GM12878 (cell line): ENCODE results near the gene TPCN1. TPM values are rescaled to one million over a fixed set of nuclear protein-coding genes. Genes with fewer than 3 reads are reported as not detected.

Experiments used
- ATAC-seq: fragments of 200-7000 bp; cut with Tn5 transposase; 3 replicates; pipeline ENCODE4 v1.9.1; 2020; ENCODE audit warnings: mild to moderate bottlenecking, moderate library complexity
- BruUV-seq: library from RNA; stranded (reverse); fragments of 400-500 nt; replicated peaks from 2 replicates; lab custom pipeline; 2021; lab: Mats Ljungman, UMichigan
- CTCF ChIA-PET: fragments of 300-600 bp; sonication (Branson Sonifier 250); formaldehyde crosslinking; extraction: SDS; loops from one replicate; lab custom pipeline; 2021; ENCODE audit warnings: inconsistent platforms; lab: Yijun Ruan, JAX
- POLR2A ChIA-PET: fragments of 350-600 bp; formaldehyde crosslinking; extraction: SDS; loops from one replicate; lab custom pipeline; 2021; ENCODE audit warnings: inconsistent platforms; lab: Charles Lee
- RAD21 ChIA-PET: fragments of 300-600 bp; sonication (Branson Sonifier 250); formaldehyde crosslinking; loops from one replicate; lab custom pipeline; 2023; ENCODE audit warnings: antibody characterized with exemption; ENCODE audit not compliant: unreplicated experiment; lab: Charles Lee
- SMC1A ChIA-PET: fragments of 300-600 bp; sonication (Branson Sonifier 250); formaldehyde crosslinking; loops from one replicate; lab custom pipeline; 2023; ENCODE audit not compliant: unreplicated experiment, uncharacterized antibody; lab: Charles Lee
- DNase-seq: peaks from one replicate; pipeline ENCODE4 v3.0.0-alpha.2; 2011; ENCODE audit warnings: low read depth, low spot score
- FAIRE-seq: peaks from 3 replicates; lab custom pipeline; 2011; peaks lifted over from hg19 to GRCh38; lab: Jason Lieb, UNC
- H2AFZ ChIP-seq: 2 replicates; pipeline ENCODE4 v1.6.0; 2011; ENCODE audit warnings: low read depth, low read length, control low read depth; ENCODE audit not compliant: control insufficient read depth
- H3K27ac ChIP-seq: 2 replicates; pipeline ENCODE4 v1.5.1; 2011; ENCODE audit warnings: control low read depth; ENCODE audit not compliant: control insufficient read depth, insufficient read depth
- H3K27me3 ChIP-seq, 2 experiments: replicated peaks in 1 of 2; 2 replicates each; pipeline versions ENCODE4 v1.6.0 to v1.6.1; 2011; ENCODE audit warnings: low read length in 1 of 2; ENCODE audit not compliant: control insufficient read depth in 2 of 2, insufficient read depth in 2 of 2
- H3K36me3 ChIP-seq, 2 experiments: 2 replicates each; pipeline ENCODE4 v1.5.1; 2011; ENCODE audit warnings: low read length in 1 of 2; ENCODE audit not compliant: control insufficient read depth in 2 of 2, insufficient read depth in 2 of 2
- H3K4me1 ChIP-seq: 2 replicates; pipeline ENCODE4 v1.6.1; 2011; ENCODE audit warnings: mild to moderate bottlenecking, low read length, moderate library complexity, mixed read lengths; ENCODE audit not compliant: control insufficient read depth, insufficient read depth
- H3K4me2 ChIP-seq: 2 replicates; pipeline ENCODE4 v1.6.0; 2011; ENCODE audit warnings: control low read depth; ENCODE audit not compliant: control insufficient read depth, insufficient read depth
- H3K4me3 ChIP-seq: fragments of 200-600 bp; sonication (generic); 2 replicates; pipeline ENCODE4 v1.5.1; 2016
- H3K79me2 ChIP-seq: 2 replicates; pipeline ENCODE4 v1.6.0; 2011; ENCODE audit warnings: low read length; ENCODE audit not compliant: control insufficient read depth, insufficient read depth
- H3K9ac ChIP-seq: 2 replicates; pipeline ENCODE4 v1.8.0; 2011; ENCODE audit warnings: low read length, control low read depth, mixed read lengths; ENCODE audit not compliant: control insufficient read depth, insufficient read depth
- H3K9me3 ChIP-seq: replicated peaks from 3 replicates; pipeline ENCODE4 v1.5.1; 2011; ENCODE audit warnings: mild to moderate bottlenecking, low read length; ENCODE audit not compliant: control insufficient read depth, insufficient read depth
- H4K20me1 ChIP-seq: 2 replicates; pipeline ENCODE4 v1.6.0; 2011; ENCODE audit not compliant: control insufficient read depth, insufficient read depth
- BMI1 ChIP-seq: fragments of 450-650 bp; IDR thresholded peaks from 2 replicates; pipeline ENCODE4 v1.6.1; 2016; ENCODE audit warnings: mild to moderate bottlenecking, moderate library complexity, borderline replicate concordance
- CHD2 ChIP-seq: IDR thresholded peaks from 2 replicates; pipeline ENCODE4 v1.6.1; 2011; ENCODE audit warnings: low read depth, low read length, improper control_type of control experiment, borderline replicate concordance
- CHD4 ChIP-seq: fragments of 200-600 bp; sonication (generic); IDR thresholded peaks from 2 replicates; pipeline ENCODE4 v1.6.1; 2016; ENCODE audit warnings: mild to moderate bottlenecking
- FOXM1 ChIP-seq: IDR thresholded peaks from 2 replicates; pipeline ENCODE4 v1.6.1; 2012; ENCODE audit warnings: low read depth, mild to moderate bottlenecking, inconsistent platforms, low read length, moderate library complexity
- JUND ChIP-seq: IDR thresholded peaks from 2 replicates; pipeline ENCODE4 v1.6.1; 2012; ENCODE audit warnings: low read depth, mild to moderate bottlenecking, low read length, improper control_type of control experiment, moderate library complexity
- KAT2A ChIP-seq: conservative IDR thresholded peaks from 2 replicates; pipeline ENCODE4 v1.6.1; 2011; ENCODE audit warnings: low read depth, low read length; ENCODE audit not compliant: control insufficient read depth
- NR2F1 ChIP-seq: fragments of 450-650 bp; conservative IDR thresholded peaks from 2 replicates; pipeline ENCODE4 v1.6.1; 2017; ENCODE audit warnings: mild to moderate bottlenecking
- NRF1 ChIP-seq: conservative IDR thresholded peaks from 2 replicates; pipeline ENCODE4 v1.6.1; 2011; ENCODE audit warnings: mild to moderate bottlenecking, low read depth, low read length, improper control_type of control experiment
- SP1 ChIP-seq: IDR thresholded peaks from one replicate; pipeline ENCODE4 v1.6.1; 2011; ENCODE audit warnings: low read depth, low read length
- TARDBP ChIP-seq: IDR thresholded peaks from 2 replicates; pipeline ENCODE4 v1.6.1; 2016; ENCODE audit warnings: borderline replicate concordance
- ZNF24 ChIP-seq: fragments of 450-650 bp; IDR thresholded peaks from 2 replicates; pipeline ENCODE4 v1.6.1; 2017; ENCODE audit warnings: antibody characterized with exemption, mild to moderate bottlenecking
- WGBS: methylation state at CpG from one replicate; pipeline ENCODE4 v1.1.6; 2016; ENCODE audit warnings: low lambda C conversion rate; ENCODE audit not compliant: insufficient replicate concordance, insufficient coverage; ENCODE audit errors: missing lambda C conversion rate; 5-methylcytosine and 5-hydroxymethylcytosine counted together
- in situ Hi-C: fragments of 300-500 bp; cut with MboI; formaldehyde crosslinking; loops from 9 replicates; pipeline ENCODE4 v1.14.3; 2018; ENCODE audit warnings: mixed read lengths
- intact Hi-C: fragments of 100-400 bp; cut with micrococcal nuclease; formaldehyde crosslinking; loops from one replicate; pipeline ENCODE4 v1.14.2; 2022; ENCODE audit not compliant: unreplicated experiment
- polyA plus RNA-seq, 11 experiments: library from polyadenylated mRNA; depleted of rRNA in 4 of 11; unstranded in 6 of 11; stranded (reverse) in 5 of 11; fragments of >200 nt; fragmentation: Nextera tagmentation in 4 of 11; fragmentation: Illumina TruSeq in 1 of 11; extraction: Ambion mirVana in 4 of 11; extraction: Trizol in 1 of 11; gene quantifications; 1 replicate in 1 of 11; 2 replicates in 10 of 11; pipeline versions ENCODE4 v1.2.1 to v1.2.3, GENCODE V29; 2011 to 2016; ENCODE audit warnings: inconsistent platforms in 2 of 11, missing spikeins in 2 of 11, low read depth in 1 of 11
- total RNA-seq, 4 experiments: library from RNA; depleted of rRNA in 3 of 4; stranded (reverse); fragments of >200 nt in 3 of 4; fragmentation: Illumina TruSeq in 1 of 4; extraction: Trizol in 1 of 4; gene quantifications; 2 replicates each; pipeline versions ENCODE4 v1.2.1 to v1.2.3, GENCODE V29; 2013 to 2021
- TF ChIP-seq, protein P1 (sequence below): fragments of 450-650 bp; formaldehyde crosslinking; IDR thresholded peaks from 2 replicates; pipeline ENCODE4 v1.4.0; 2022; ENCODE audit warnings: mild to moderate bottlenecking, moderate library complexity
- TF ChIP-seq, protein P2 (sequence below), 3 experiments: IDR thresholded peaks in 2 of 3; conservative IDR thresholded peaks in 1 of 3; 2 replicates each; pipeline ENCODE4 v1.5.1; 2011; ENCODE audit warnings: low read depth in 3 of 3, low read length in 3 of 3, mild to moderate bottlenecking in 3 of 3, control low read depth in 2 of 3, moderate library complexity in 2 of 3, inconsistent platforms in 1 of 3, mixed read lengths in 1 of 3; ENCODE audit not compliant: control insufficient read depth in 2 of 3, insufficient read depth in 1 of 3; ENCODE audit errors: extremely low read depth in 1 of 3
- TF ChIP-seq, protein P3 (sequence below): fragments of 450-650 bp; IDR thresholded peaks from 2 replicates; pipeline ENCODE4 v1.6.1; 2018; ENCODE audit warnings: borderline replicate concordance, mild to moderate bottlenecking; ENCODE audit not compliant: partially characterized antibody

Gene TPCN1
- total and polyA plus RNA-seq, 10 of the 15 experiments (the other 5 are each of a cell fraction or from before 2014, with no cell fraction given), result 0.79 to 30.9 (median 19.4) TPM

DNA sequence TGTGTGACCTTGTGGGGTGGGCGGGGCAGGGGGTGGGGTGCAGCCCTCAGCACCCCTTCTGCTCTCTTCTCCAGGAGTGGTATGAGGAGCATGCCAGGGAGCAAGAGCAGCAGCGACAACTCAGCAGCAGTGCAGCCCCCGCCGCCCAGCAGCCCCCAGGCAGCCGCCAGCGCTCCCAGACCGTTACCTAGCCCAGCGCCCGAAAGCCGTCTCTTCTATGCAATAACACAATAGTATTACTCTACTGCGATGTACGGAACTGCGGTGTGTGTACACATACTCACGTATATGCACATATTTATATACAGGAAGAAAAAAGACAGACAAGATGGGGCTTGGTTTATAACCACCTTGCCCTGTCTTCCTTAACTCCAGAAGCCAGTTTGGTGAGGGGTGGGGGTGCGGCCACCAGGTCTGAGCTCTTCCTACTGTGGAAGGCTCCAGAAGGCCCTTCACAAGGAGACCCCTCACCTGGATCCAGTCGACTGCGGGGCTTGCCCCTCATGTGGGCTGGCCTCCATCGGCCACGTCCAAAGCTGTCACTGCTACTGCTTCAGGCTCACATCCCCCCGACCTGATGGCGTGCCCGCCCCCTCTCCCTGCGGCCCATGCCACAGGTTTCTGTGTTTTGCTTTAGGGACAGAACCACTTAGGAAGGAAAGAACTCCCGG, 74.8 kb downstream of the TPCN1 start:
- POLR2A ChIA-PET, result no interaction called here

More for the DNA sequence above, 74.8 kb downstream of the TPCN1 start:
- Histone ChIP-seq H3K4me3 (no peak overlapping the region), H2AFZ (no peak overlapping the region), H3K79me2 (no peaks in the 10 kb centered on the region), H3K9me3 (no peaks in the 10 kb centered on the region), H3K36me3 (peaks cover 0 to 10% of the 10 kb centered on the region in 2 experiments; a peak in 3 of 4 replicates), H3K27me3 (no peaks in the 10 kb centered on the region), H4K20me1 (no peaks in the 10 kb centered on the region), H3K4me1 (no peaks in the 10 kb centered on the region), H3K9ac (no peak overlapping the region), H3K4me2 (no peak overlapping the region), H3K27ac (no peak overlapping the region)
- no peak for FAIRE-seq
- TF ChIP-seq JUND (no peak), NR2F1 (no peak), FOXM1 (no peak), KAT2A (no peak), CHD4 (no peak), ZNF24 (no peak), BMI1 (no peak), CHD2 (no peak), TARDBP (no peak), NRF1 (no peak), SP1 (no peak)
- TF ChIP-seq, protein P1, sequence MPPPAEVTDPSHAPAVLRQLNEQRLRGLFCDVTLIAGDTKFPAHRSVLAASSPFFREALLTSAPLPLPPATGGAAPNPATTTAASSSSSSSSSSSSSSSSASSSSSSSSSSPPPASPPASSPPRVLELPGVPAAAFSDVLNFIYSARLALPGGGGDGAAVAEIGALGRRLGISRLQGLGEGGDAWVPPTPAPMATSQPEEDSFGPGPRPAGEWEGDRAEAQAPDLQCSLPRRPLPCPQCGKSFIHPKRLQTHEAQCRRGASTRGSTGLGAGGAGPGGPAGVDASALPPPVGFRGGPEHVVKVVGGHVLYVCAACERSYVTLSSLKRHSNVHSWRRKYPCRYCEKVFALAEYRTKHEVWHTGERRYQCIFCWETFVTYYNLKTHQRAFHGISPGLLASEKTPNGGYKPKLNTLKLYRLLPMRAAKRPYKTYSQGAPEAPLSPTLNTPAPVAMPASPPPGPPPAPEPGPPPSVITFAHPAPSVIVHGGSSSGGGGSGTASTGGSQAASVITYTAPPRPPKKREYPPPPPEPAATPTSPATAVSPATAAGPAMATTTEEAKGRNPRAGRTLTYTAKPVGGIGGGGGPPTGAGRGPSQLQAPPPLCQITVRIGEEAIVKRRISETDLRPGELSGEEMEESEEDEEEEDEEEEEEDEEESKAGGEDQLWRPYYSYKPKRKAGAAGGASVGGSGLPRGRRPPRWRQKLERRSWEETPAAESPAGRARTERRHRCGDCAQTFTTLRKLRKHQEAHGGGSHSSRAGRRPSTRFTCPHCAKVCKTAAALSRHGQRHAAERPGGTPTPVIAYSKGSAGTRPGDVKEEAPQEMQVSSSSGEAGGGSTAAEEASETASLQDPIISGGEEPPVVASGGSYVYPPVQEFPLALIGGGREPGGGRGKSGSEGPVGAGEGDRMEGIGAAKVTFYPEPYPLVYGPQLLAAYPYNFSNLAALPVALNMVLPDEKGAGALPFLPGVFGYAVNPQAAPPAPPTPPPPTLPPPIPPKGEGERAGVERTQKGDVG (CRISPR knock-in tag), result no peak
- TF ChIP-seq, protein P2, sequence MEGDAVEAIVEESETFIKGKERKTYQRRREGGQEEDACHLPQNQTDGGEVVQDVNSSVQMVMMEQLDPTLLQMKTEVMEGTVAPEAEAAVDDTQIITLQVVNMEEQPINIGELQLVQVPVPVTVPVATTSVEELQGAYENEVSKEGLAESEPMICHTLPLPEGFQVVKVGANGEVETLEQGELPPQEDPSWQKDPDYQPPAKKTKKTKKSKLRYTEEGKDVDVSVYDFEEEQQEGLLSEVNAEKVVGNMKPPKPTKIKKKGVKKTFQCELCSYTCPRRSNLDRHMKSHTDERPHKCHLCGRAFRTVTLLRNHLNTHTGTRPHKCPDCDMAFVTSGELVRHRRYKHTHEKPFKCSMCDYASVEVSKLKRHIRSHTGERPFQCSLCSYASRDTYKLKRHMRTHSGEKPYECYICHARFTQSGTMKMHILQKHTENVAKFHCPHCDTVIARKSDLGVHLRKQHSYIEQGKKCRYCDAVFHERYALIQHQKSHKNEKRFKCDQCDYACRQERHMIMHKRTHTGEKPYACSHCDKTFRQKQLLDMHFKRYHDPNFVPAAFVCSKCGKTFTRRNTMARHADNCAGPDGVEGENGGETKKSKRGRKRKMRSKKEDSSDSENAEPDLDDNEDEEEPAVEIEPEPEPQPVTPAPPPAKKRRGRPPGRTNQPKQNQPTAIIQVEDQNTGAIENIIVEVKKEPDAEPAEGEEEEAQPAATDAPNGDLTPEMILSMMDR (IDR thresholded peaks at IDR 0.05 in 2 of 3, conservative IDR thresholded peaks at IDR 0.05 in 1 of 3; ENCODE audit: control insufficient read depth in 2 of 3, extremely low read depth in 1 of 3, insufficient read depth in 1 of 3, low read depth in 3 of 3, low read length in 3 of 3), result no peak
- TF ChIP-seq, protein P3, sequence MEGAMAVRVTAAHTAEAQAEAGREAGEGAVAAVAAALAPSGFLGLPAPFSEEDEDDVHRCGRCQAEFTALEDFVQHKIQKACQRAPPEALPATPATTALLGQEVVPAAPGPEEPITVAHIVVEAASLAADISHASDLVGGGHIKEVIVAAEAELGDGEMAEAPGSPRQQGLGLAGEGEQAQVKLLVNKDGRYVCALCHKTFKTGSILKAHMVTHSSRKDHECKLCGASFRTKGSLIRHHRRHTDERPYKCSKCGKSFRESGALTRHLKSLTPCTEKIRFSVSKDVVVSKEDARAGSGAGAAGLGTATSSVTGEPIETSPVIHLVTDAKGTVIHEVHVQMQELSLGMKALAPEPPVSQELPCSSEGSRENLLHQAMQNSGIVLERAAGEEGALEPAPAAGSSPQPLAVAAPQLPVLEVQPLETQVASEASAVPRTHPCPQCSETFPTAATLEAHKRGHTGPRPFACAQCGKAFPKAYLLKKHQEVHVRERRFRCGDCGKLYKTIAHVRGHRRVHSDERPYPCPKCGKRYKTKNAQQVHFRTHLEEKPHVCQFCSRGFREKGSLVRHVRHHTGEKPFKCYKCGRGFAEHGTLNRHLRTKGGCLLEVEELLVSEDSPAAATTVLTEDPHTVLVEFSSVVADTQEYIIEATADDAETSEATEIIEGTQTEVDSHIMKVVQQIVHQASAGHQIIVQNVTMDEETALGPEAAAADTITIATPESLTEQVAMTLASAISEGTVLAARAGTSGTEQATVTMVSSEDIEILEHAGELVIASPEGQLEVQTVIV, result no peak
- SMC1A ChIA-PET, result no interaction called here
- intact Hi-C loops, result no loop called here
- no peak for ATAC-seq
- 93% methylated on average over 24 of the region's 24 CpGs for WGBS
- DNase-seq, result no peak
- in situ Hi-C loops, result no loop called here
- RAD21 ChIA-PET, result no interaction called here
- CTCF ChIA-PET, result interaction anchor here (1.4 kb wide), 1 partner anchor 129 kb away, joined by 3 read pairs; no protein-coding TSS in a partner anchor
- BruUV-seq, result no TSS peak
